H1 (cell line): Measurements from ENCODE around the gene ZDHHC3. TPM values are rescaled to one million over a fixed set of nuclear protein-coding genes. Genes with fewer than 3 reads are reported as not detected.

ENCODE experiments used
- BACH1 ChIP-seq: IDR thresholded peaks from 2 replicates; pipeline ENCODE4 v1.6.1; 2012; ENCODE audit warnings: low read length, improper control_type of control experiment
- CBX5 ChIP-seq: fragments of 300-800, 300-1000 bp; sonication (generic); IDR thresholded peaks from 2 replicates; pipeline ENCODE4 v1.7.1; 2016; ENCODE audit warnings: antibody characterized with exemption, low read length, low read depth
- CHD1 ChIP-seq: IDR thresholded peaks from 2 replicates; pipeline ENCODE4 v1.6.1; 2012; ENCODE audit warnings: low read depth, low read length, improper control_type of control experiment
- CHD7 ChIP-seq: fragments of 300-600 bp; sonication (generic); IDR thresholded peaks from 2 replicates; pipeline ENCODE4 v1.7.1; 2012; ENCODE audit warnings: low read length, moderate library complexity, mild to moderate bottlenecking, inconsistent platforms; ENCODE audit not compliant: insufficient replicate concordance
- EGR1 ChIP-seq: IDR thresholded peaks from 2 replicates; pipeline ENCODE4 v1.6.1; 2011; ENCODE audit warnings: low read depth, low read length, borderline replicate concordance
- HDAC6 ChIP-seq: IDR thresholded peaks from one replicate; pipeline ENCODE4 v1.7.1; 2012; ENCODE audit warnings: low read depth, mild to moderate bottlenecking, inconsistent platforms, low read length, moderate library complexity
- NRF1 ChIP-seq: IDR thresholded peaks from 2 replicates; pipeline ENCODE4 v1.6.1; 2011; ENCODE audit warnings: mild to moderate bottlenecking, low read depth, low read length, improper control_type of control experiment
- PHF8 ChIP-seq: fragments of 200-600 bp; sonication (generic); conservative IDR thresholded peaks from 2 replicates; pipeline ENCODE4 v1.7.1; 2012; ENCODE audit warnings: low read depth, mild to moderate bottlenecking, inconsistent platforms, low read length, moderate library complexity
- POU5F1 ChIP-seq: IDR thresholded peaks from 2 replicates; pipeline ENCODE4 v1.6.1; 2011; ENCODE audit warnings: low read depth, mild to moderate bottlenecking, low read length, moderate library complexity
- SIX5 ChIP-seq: IDR thresholded peaks from 2 replicates; pipeline ENCODE4 v1.6.1; 2011; ENCODE audit warnings: mild to moderate bottlenecking, low read depth, low read length
- TAF7 ChIP-seq: optimal IDR thresholded peaks from 2 replicates; pipeline ENCODE3; 2011; ENCODE audit warnings: low read depth, mild to moderate bottlenecking, inconsistent platforms, low read length, moderate library complexity, borderline replicate concordance
- ZNF274 ChIP-seq: IDR thresholded peaks from 2 replicates; pipeline ENCODE4 v1.7.0; 2012; ENCODE audit warnings: low read length, borderline replicate concordance; ENCODE audit errors: extremely low read depth
- polyA plus RNA-seq, 7 experiments: library from polyadenylated mRNA; depleted of rRNA in 3 of 7; stranded (reverse) in 5 of 7; unstranded in 2 of 7; fragments of >200 nt in 5 of 7; fragments of 200-250 nt in 2 of 7; gene quantifications; 1 replicate in 5 of 7; 2 replicates in 1 of 7; 4 replicates in 1 of 7; pipeline versions ENCODE4 v1.2.1 to v1.2.3, GENCODE V29; 2011 to 2013; ENCODE audit warnings: missing spikeins in 2 of 7, mixed read lengths in 2 of 7
- total RNA-seq: library from RNA; stranded (reverse); fragmentation: NEBNext Ultra II Directional; extraction: Animal tissue kit (Norgen Biotek cat#: 25700); gene quantifications from 2 replicates; pipeline ENCODE4 v1.2.1, GENCODE V29; 2021

ZDHHC3 gene
- total and polyA plus RNA-seq, 2 of the 8 experiments (the other 6 are each of a cell fraction or from before 2014, with no cell fraction given), result 77.4 to 88.7 TPM

- no peak for TF ChIP-seq CHD7
- no peak for TF ChIP-seq BACH1
- TF ChIP-seq CHD1, result no peak
- no peak for TF ChIP-seq TAF7
- no peak for TF ChIP-seq CBX5
- TF ChIP-seq ZNF274, result no peak
- no peak for TF ChIP-seq PHF8
- TF ChIP-seq NRF1, result no peak
- TF ChIP-seq HDAC6, result no peak
- TF ChIP-seq SIX5, result no peak
- no peak for TF ChIP-seq POU5F1
- TF ChIP-seq EGR1, result no peak
Measured at GRCh38 chr3:44988073-44988472, 12.1 kb upstream of the ZDHHC3 start (continued).
